Measurements from ENCODE around the gene URB1. TPM values are rescaled to one million over a fixed set of nuclear protein-coding genes. Genes with fewer than 3 reads are reported as not detected.
A peak's percentile ranks its signal among the peaks of the same experiment; 100 is the strongest.

URB1 gene
- total and polyA plus RNA-seq, 2 of the 8 experiments (the other 6 are each of a cell fraction or from before 2014, with no cell fraction given): 8.1 to 28.9 TPM

GRCh38 chr21:32426066-32426465 is 33.3 kb upstream of the URB1 start:
- Histone ChIP-seq H3K79me2 (ENCODE audit: control insufficient read depth in 1 of 2, insufficient read depth in 2 of 2, low read length in 2 of 2) (no peaks in the 10 kb centered on the region), H4K5ac (ENCODE audit: insufficient read length, low read depth, low read length) (no peak overlapping the region)
- CTCF ChIA-PET (ENCODE audit: partially characterized antibody): interaction anchor here (0.5 to 2.6 kb wide), 8 partner anchors 10 to 174 kb away, joined by 3 to 7 read pairs (median 4); no protein-coding TSS in a partner anchor
- no peak for TF ChIP-seq SUZ12 (IDR thresholded peaks at IDR 0.05; ENCODE audit: low read length)
- no peak for TF ChIP-seq SP2 (IDR thresholded peaks at IDR 0.05; ENCODE audit: low read length)
- no peak for TF ChIP-seq RXRA (IDR thresholded peaks at IDR 0.05; ENCODE audit: insufficient read depth, low read depth, low read length)
- TF ChIP-seq SIX5 (IDR thresholded peaks at IDR 0.05; ENCODE audit: low read depth, low read length): no peak
- TF ChIP-seq GTF2F1 (IDR thresholded peaks at IDR 0.05; ENCODE audit: borderline replicate concordance, low read depth, low read length): no peak
- TF ChIP-seq SIN3A (conservative IDR thresholded peaks at IDR 0.05 in 1 of 2, IDR thresholded peaks at IDR 0.05 in 1 of 2; ENCODE audit: low read depth in 1 of 2, low read length in 2 of 2): no peak
- no peak for TF ChIP-seq NANOG (IDR thresholded peaks at IDR 0.05; ENCODE audit: insufficient read depth, low read depth, low read length, poor library complexity, severe bottlenecking)
- TF ChIP-seq USF2 (IDR thresholded peaks at IDR 0.05; ENCODE audit: low read length): no peak

More at GRCh38 chr21:32426066-32426465, 33.3 kb upstream of the URB1 start:
- no peaks in the 10 kb centered on the region for H3K27me3 ChIP-seq (replicated peaks in 1 of 4; ENCODE audit: control insufficient read depth in 3 of 4, extremely low read depth in 1 of 4, insufficient read depth in 3 of 4, low read length in 3 of 4)
- FAIRE-seq (no peak), DNase-seq (ENCODE audit: low read depth in 1 of 2, low spot score in 2 of 2) (no peak)
- no peak overlapping the region for H3K23ac ChIP-seq (ENCODE audit: insufficient read length)
- no peaks in the 10 kb centered on the region for H3K36me3 ChIP-seq (ENCODE audit: control insufficient read depth in 2 of 4, insufficient read depth in 4 of 4, low read length in 3 of 4)
- no peaks in the 10 kb centered on the region for H4K20me1 ChIP-seq (replicated peaks in 1 of 2; ENCODE audit: control insufficient read depth in 1 of 2, insufficient read depth in 2 of 2, low read length in 2 of 2)
- no peak overlapping the region for H3K4ac ChIP-seq (replicated peaks; ENCODE audit: insufficient read length, low read depth, low read length)
- H3K9ac ChIP-seq (replicated peaks in 1 of 4; ENCODE audit: extremely low read depth in 1 of 4, low read depth in 3 of 4, low read length in 3 of 4): no peak overlapping the region
- H4K8ac ChIP-seq (ENCODE audit: extremely low read depth, insufficient read depth, low read length): no peak overlapping the region
- H3K23me2 ChIP-seq (ENCODE audit: low read depth, low read length): no peaks in the 10 kb centered on the region
- H3K4me1 ChIP-seq (replicated peaks in 1 of 4; ENCODE audit: control insufficient read depth in 3 of 4, insufficient read depth in 4 of 4, low read length in 3 of 4): peaks cover 0 to 3% (median under 1%) of the 10 kb centered on the region in 4 experiments; a peak in 2 of 7 replicates
- H4K91ac ChIP-seq (replicated peaks; ENCODE audit: insufficient read length, low read length): no peak overlapping the region
- no peak overlapping the region for H2AK5ac ChIP-seq (ENCODE audit: low read depth, low read length)
- H2AFZ ChIP-seq (ENCODE audit: low read length): no peak overlapping the region
- no peak overlapping the region for H2BK12ac ChIP-seq (ENCODE audit: low read depth, low read length)
- no peaks in the 10 kb centered on the region for H3K79me1 ChIP-seq (ENCODE audit: low read depth, low read length)
- no peak overlapping the region for H3K4me2 ChIP-seq (ENCODE audit: insufficient read depth in 1 of 2, low read depth in 2 of 2, low read length in 2 of 2)
- no peak overlapping the region for H3K14ac ChIP-seq (ENCODE audit: insufficient read length)
- no peak overlapping the region for H2BK120ac ChIP-seq (replicated peaks; ENCODE audit: low read depth, low read length)
- H3K27ac ChIP-seq (ENCODE audit: low read depth, low read length): no peak overlapping the region
- no peak overlapping the region for H2BK20ac ChIP-seq (ENCODE audit: low read length)
- POLR2A ChIA-PET (ENCODE audit: partially characterized antibody): no interaction called here
- H3K4me3 ChIP-seq (ENCODE audit: extremely low read depth in 1 of 4, insufficient read depth in 2 of 4, low read depth in 3 of 4, low read length in 4 of 4): no peak overlapping the region
- no peak overlapping the region for H3K56ac ChIP-seq (replicated peaks; ENCODE audit: insufficient read length, low read depth, low read length)
- H3K18ac ChIP-seq (ENCODE audit: extremely low read depth, low read length): no peak overlapping the region
- H3K9me3 ChIP-seq (ENCODE audit: insufficient read depth in 2 of 2, low read depth in 1 of 2, low read length in 1 of 2): peaks cover 2 to 6% of the 10 kb centered on the region in 2 experiments; a peak in 1 of 4 replicates
- 86% methylated on average over 5 of the region's 5 CpGs; no CpG with 5 or more reads in 1 of the 2 experiments for WGBS, 2 experiments (ENCODE audit: extremely low coverage in 1 of 2, insufficient coverage in 1 of 2, insufficient read length in 1 of 2, insufficient replicate concordance in 2 of 2, low coverage in 1 of 2, low lambda C conversion rate in 2 of 2, missing lambda C conversion rate in 1 of 2)
- peak overlapping the region; percentile 46; the same call in 1 of the 2 replicates for H2BK15ac ChIP-seq (ENCODE audit: low read length)
- no peak overlapping the region for H2BK5ac ChIP-seq (ENCODE audit: low read depth, low read length)
